Neural progenitor cell (in vitro differentiated cells): ENCODE measurements around the gene PGAM1.

ENCODE experiments used
- EZH2phosphoT487 ChIP-seq: fragments of 200-600 bp; sonication (generic); IDR thresholded peaks from 2 replicates; pipeline ENCODE4 v1.6.1; 2017; ENCODE audit warnings: antibody characterized with exemption
- TF ChIP-seq, protein P1 (sequence below): fragments of 200-600 bp; sonication (generic); IDR thresholded peaks from 2 replicates; pipeline ENCODE4 v1.5.1; 2017; ENCODE audit warnings: antibody characterized with exemption, mild to moderate bottlenecking

DNA sequence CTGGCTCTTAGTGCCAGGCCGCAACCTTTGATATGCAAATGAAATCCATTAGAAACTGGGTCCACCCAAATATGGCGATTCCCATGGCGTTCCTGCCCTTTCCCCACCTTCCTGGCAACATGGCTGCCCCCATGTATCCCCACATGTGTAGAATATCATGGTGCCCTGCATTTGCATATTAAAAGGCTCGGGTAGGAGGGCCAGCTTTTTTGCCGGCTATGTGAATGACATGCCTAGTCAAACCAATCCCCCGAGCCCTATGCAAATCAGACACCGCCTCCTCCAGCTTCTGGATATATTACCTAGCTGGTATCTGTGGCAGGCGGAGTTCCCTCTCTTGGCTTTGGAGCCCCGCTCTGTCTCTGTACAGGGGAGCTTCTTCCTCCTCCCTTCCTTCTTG is 53.9 kb downstream of the PGAM1 start:
- TF ChIP-seq, protein P1, sequence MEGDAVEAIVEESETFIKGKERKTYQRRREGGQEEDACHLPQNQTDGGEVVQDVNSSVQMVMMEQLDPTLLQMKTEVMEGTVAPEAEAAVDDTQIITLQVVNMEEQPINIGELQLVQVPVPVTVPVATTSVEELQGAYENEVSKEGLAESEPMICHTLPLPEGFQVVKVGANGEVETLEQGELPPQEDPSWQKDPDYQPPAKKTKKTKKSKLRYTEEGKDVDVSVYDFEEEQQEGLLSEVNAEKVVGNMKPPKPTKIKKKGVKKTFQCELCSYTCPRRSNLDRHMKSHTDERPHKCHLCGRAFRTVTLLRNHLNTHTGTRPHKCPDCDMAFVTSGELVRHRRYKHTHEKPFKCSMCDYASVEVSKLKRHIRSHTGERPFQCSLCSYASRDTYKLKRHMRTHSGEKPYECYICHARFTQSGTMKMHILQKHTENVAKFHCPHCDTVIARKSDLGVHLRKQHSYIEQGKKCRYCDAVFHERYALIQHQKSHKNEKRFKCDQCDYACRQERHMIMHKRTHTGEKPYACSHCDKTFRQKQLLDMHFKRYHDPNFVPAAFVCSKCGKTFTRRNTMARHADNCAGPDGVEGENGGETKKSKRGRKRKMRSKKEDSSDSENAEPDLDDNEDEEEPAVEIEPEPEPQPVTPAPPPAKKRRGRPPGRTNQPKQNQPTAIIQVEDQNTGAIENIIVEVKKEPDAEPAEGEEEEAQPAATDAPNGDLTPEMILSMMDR, result no peak
- TF ChIP-seq EZH2phosphoT487, result no peak
